ACC112 (cell line): ENCODE results near the gene TTC31.

Experiments used
- H2AFZ ChIP-seq: fragments of 200-600 bp; sonication (generic); one replicate; pipeline ENCODE4 v1.6.0; 2017; ENCODE audit warnings: antibody characterized with exemption, low read length; ENCODE audit not compliant: unreplicated experiment
- H3K27ac ChIP-seq: fragments of 200-600 bp; sonication (generic); 2 replicates; pipeline ENCODE4 v1.5.1; 2014; ENCODE audit warnings: low read depth, mild to moderate bottlenecking, antibody characterized with exemption, low read length, moderate library complexity
- H3K27me3 ChIP-seq: fragments of 200-600 bp; sonication (generic); 2 replicates; pipeline ENCODE4 v1.6.1; 2014; ENCODE audit warnings: mild to moderate bottlenecking, antibody characterized with exemption, low read length, moderate library complexity, mixed read lengths; ENCODE audit not compliant: insufficient read depth
- H3K36me3 ChIP-seq: fragments of 200-600 bp; sonication (generic); 2 replicates; pipeline ENCODE4 v1.6.1; 2016; ENCODE audit warnings: mild to moderate bottlenecking, antibody characterized with exemption, low read length, moderate library complexity, mixed read lengths; ENCODE audit not compliant: insufficient read depth
- H3K4me1 ChIP-seq: fragments of 200-600 bp; sonication (generic); one replicate; pipeline ENCODE4 v1.6.1; 2016; ENCODE audit warnings: low read length, mixed read lengths; ENCODE audit not compliant: insufficient read depth, unreplicated experiment, control insufficient read depth
- H3K4me3 ChIP-seq: fragments of 200-600 bp; sonication (generic); 2 replicates; pipeline ENCODE4 v1.5.1; 2014; ENCODE audit warnings: mild to moderate bottlenecking, low read depth, low read length
- H3K79me2 ChIP-seq: fragments of 200-600 bp; sonication (generic); one replicate; pipeline ENCODE4 v1.6.0; 2016; ENCODE audit warnings: low read length; ENCODE audit not compliant: control insufficient read depth, unreplicated experiment, insufficient read depth

TTC31 gene

GRCh38 chr2:74542978-74543377 is 60.1 kb downstream of the TTC31 start:
- no peaks in the 10 kb centered on the region for H3K27me3 ChIP-seq
- peaks cover 1% of the 10 kb centered on the region for H3K4me1 ChIP-seq
- no peak overlapping the region for H3K4me3 ChIP-seq
- no peak overlapping the region for H2AFZ ChIP-seq
- H3K79me2 ChIP-seq: peaks cover 16% of the 10 kb centered on the region
- peaks cover 19% of the 10 kb centered on the region for H3K36me3 ChIP-seq
- no peak overlapping the region for H3K27ac ChIP-seq
